Activated naive CD4-positive, alpha-beta T cell treated with anti-CD3 and anti-CD28 coated beads for 36 hours (primary cell): Measurements from ENCODE around the gene FOXP2. TPM values are rescaled to one million over a fixed set of nuclear protein-coding genes. Genes with fewer than 3 reads are reported as not detected.
"Not testable (repeated sequence)": the region's sequence is repeated elsewhere in the genome, so short reads cannot be mapped to it uniquely, and the experiment has no call there.

Experiments
- CTCF ChIA-PET: fragments of 350-600 bp; sonication (Branson Sonifier 250); formaldehyde crosslinking; loops from one replicate; lab custom pipeline; 2021; ENCODE audit warnings: antibody characterized with exemption; lab: Charles Lee
- DNase-seq: peaks from one replicate; pipeline ENCODE4 v3.0.0-alpha.2; 2020
- H3K27ac Mint-ChIP-seq: one replicate; pipeline ENCODE4 v1.8.0; 2021; ENCODE audit warnings: mild to moderate bottlenecking, mixed read lengths
- H3K27me3 Mint-ChIP-seq: one replicate; pipeline ENCODE4 v1.8.0; 2021; ENCODE audit warnings: low read depth, mixed read lengths
- H3K36me3 Mint-ChIP-seq: one replicate; pipeline ENCODE4 v1.8.0; 2021; ENCODE audit warnings: low read depth, mixed read lengths
- H3K4me1 Mint-ChIP-seq: one replicate; pipeline ENCODE4 v1.8.0; 2021; ENCODE audit warnings: low read depth, mixed read lengths
- H3K4me3 Mint-ChIP-seq: one replicate; pipeline ENCODE4 v1.8.0; 2021; ENCODE audit warnings: mild to moderate bottlenecking, moderate library complexity, mixed read lengths
- H3K9me3 Mint-ChIP-seq: one replicate; pipeline ENCODE4 v1.8.0; 2021; ENCODE audit warnings: mixed read lengths
- intact Hi-C: fragments of 100-400 bp; cut with micrococcal nuclease; formaldehyde crosslinking; loops from one replicate; pipeline ENCODE4 v1.15.1; 2023
- total RNA-seq, 2 experiments: library from RNA; stranded (reverse); gene quantifications; one replicate each; pipeline ENCODE4 v1.2.3, GENCODE V29; 2021

The FOXP2 gene
- total RNA-seq, 2 experiments from 2014 or later, result not detected

DNA sequence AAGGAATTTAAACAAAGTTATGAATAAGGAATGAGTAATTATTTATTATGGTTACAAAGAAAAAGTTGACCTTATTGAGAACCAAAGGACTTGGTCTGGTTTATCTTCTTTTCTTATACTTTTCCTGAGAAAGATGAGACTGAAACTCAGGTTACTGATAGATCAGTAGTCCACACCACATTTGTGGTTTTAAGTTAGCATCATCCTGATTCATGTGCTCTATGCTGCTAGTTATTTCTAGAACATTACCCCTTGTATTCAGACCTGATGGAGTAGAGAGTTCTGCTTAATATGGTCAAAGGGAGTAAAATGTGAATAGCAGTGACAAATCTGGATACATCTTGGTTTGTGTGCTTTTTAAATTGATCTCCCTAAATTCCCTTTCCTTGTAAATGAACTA is 63.8 kb downstream of the FOXP2 start:
- no peak overlapping the region for H3K4me3 Mint-ChIP-seq
- H3K27ac Mint-ChIP-seq, result no peak overlapping the region
- no peaks in the 10 kb centered on the region for H3K9me3 Mint-ChIP-seq
- H3K4me1 Mint-ChIP-seq, result no peaks in the 10 kb centered on the region
- H3K36me3 Mint-ChIP-seq, result no peaks in the 10 kb centered on the region
- DNase-seq, result no peak
- H3K27me3 Mint-ChIP-seq, result no peaks in the 10 kb centered on the region
- CTCF ChIA-PET, result no interaction called here
- intact Hi-C loops, result no loop called here

DNA sequence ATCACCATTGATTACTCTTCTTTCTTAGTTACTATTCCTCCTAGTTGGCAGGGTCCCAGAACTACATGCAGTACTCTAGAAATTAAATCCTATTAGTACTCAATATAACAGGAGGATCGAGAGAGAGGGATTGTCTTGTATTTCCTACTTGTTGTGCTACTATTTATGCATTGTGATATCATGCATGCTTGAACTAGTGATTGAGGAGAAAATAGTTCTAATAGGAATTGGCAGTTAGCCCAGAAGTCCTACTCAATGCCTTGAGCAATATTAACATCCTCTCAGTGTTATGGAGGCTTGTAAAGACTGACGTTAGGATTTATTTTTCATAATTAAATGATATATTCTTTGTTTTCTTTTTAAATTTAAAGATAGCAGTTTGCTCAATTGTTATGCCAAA is 67.4 kb downstream of the FOXP2 start:
- intact Hi-C loops, result no loop called here
- Mint-ChIP-seq H3K4me3 (no peak overlapping the region), H3K9me3 (peaks cover 3% of the 10 kb centered on the region), H3K4me1 (no peaks in the 10 kb centered on the region), H3K27me3 (no peaks in the 10 kb centered on the region), H3K27ac (no peak overlapping the region), H3K36me3 (no peaks in the 10 kb centered on the region)
- no peak for DNase-seq
- CTCF ChIA-PET, result no interaction called here

DNA sequence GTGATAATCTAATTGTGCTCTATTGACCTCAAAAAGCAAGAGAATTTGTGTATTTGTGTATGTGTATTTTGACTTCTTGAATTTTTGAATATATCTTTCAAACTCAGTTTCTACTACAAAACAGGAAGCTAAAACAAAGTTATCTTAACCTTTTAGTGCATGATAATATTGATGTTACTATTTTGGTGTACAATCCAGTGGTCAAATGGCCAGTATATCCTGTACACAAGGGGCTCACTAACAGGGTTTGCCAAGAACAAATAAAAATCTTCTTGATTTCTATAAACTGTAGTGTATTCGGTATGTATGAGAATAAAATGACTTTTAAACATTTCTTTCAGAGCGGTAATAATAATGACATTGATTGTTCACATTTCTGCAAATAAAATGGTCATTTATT is 69.6 kb downstream of the FOXP2 start:
- H3K9me3 Mint-ChIP-seq, result peaks cover 11% of the 10 kb centered on the region
- intact Hi-C loops, result no loop called here
- no peak for DNase-seq
- no peaks in the 10 kb centered on the region for H3K4me1 Mint-ChIP-seq
- no peak overlapping the region for H3K4me3 Mint-ChIP-seq
- H3K27ac Mint-ChIP-seq, result no peak overlapping the region
- H3K36me3 Mint-ChIP-seq, result no peaks in the 10 kb centered on the region
- CTCF ChIA-PET, result no interaction called here
- H3K27me3 Mint-ChIP-seq, result no peaks in the 10 kb centered on the region

DNA sequence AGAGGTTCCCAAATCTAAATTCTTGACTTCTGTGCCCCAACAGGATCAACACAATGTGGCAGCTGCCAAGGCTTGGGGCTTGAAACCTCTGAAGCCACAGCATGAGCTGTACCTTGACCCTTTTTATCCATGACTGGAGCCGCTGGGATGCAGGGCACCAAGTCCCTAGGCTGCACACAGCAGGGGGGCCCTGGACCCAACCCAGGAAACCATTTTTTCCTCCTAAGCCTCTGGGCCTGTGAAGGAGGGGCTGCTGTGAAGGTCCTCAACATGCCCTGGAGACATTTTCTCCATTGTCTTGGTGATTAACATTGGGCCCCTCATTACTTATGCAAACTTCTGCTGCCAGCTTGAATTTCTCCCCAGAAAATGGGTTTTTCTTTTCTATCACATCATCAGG is 72.6 kb downstream of the FOXP2 start:
- Mint-ChIP-seq H3K4me1 (no peaks in the 10 kb centered on the region), H3K4me3 (no peak overlapping the region), H3K27ac (no peak overlapping the region), H3K9me3 (peaks cover 15% of the 10 kb centered on the region), H3K27me3 (no peaks in the 10 kb centered on the region), H3K36me3 (no peaks in the 10 kb centered on the region)
- CTCF ChIA-PET, result no interaction called here
- intact Hi-C loops, result no loop called here
- DNase-seq, result no peak

- Mint-ChIP-seq H3K27ac (no peak overlapping the region), H3K4me1 (no peaks in the 10 kb centered on the region), H3K36me3 (no peaks in the 10 kb centered on the region), H3K27me3 (no peaks in the 10 kb centered on the region), H3K4me3 (no peak overlapping the region), H3K9me3 (peaks cover 15% of the 10 kb centered on the region)
- intact Hi-C loops, result no loop called here
- DNase-seq, result no peak
- CTCF ChIA-PET, result no interaction called here
These were observed 74.1 kb downstream of the FOXP2 start for GRCh38 chr7:114488696-114489095.

DNA sequence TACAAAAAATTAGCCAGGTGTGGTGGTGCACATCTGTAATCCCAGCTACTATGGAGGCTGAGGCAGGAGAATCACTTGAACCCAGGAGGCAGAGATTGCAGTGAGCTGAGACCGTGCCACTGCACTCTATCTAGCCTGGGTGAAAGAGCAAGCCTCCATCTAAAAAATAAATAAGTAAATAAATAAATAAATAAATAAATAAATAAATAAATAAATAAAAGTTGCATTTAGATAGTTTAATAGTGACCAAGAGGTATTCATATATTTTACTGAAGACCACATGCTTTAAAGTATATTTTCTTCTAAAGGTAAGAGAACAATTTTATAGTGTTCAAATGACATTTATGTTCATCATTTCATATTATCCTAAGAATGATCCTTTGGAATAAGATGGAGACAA is 82.9 kb downstream of the FOXP2 start:
- CTCF ChIA-PET, result interaction anchor here (0.9 kb wide), 1 partner anchor 11 kb away, joined by 3 read pairs; no protein-coding TSS in a partner anchor
- intact Hi-C loops, H3K4me1 Mint-ChIP-seq, H3K27me3 Mint-ChIP-seq, H3K4me3 Mint-ChIP-seq, H3K36me3 Mint-ChIP-seq, H3K27ac Mint-ChIP-seq, DNase-seq, H3K9me3 Mint-ChIP-seq: not testable (repeated sequence)

DNA sequence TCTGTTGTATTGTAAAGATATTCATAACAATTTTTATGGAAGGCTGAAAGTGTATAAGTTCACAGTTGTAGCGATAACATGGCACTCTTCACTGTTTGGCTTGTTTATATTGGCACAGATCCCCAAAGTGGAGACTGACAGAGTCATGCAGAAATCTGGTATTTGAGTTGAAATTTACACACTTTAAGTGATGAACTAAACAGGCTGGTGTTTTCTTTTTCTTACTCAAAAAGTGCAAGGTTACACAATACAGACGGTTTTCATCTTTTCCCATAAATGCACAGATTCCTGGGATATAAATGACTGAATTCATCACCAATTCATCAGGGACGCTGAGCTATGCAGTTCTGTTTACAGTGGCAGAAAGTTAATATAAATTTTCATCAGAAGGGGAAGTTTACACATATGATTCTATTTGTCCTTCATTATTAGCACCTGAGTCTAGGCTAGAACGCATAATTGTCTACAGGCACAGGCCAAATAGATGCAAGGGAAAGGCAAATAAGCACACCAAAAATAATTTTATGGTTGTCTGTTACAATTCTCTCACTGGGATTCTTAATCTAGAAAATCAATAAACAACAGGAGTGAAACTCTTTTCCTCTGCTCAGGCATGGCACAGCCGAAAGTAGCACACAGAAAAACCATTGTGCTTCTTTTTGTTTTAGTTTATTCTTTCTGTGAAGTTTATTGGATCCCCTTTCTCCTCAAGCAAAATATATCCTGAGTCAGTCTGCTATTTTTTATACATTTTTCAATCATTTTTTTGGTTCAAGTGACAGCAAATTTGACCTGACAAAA is 88.0 kb downstream of the FOXP2 start:
- CTCF ChIA-PET, result no interaction called here
- H3K4me3 Mint-ChIP-seq, result no peak overlapping the region
- intact Hi-C loops, result no loop called here

DNA sequence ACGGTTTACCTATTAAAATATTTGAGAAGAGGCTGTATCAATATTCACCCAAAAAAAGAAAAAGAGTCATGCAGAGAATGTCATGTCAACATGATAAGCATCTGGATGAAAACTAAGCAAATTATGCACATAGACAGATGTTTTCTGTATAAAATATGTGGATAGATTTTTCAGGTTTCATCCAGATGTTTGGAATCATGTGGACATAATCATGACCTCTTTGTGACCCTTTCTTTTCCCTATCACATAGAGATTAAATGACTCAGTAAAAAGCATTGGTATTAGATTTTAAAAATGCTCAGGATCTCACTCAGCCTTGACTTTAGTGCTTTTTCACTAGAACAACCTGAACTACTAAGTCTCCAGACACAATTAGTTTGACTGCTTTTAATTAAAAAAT is 90.0 kb downstream of the FOXP2 start:
- H3K9me3 Mint-ChIP-seq, result no peaks in the 10 kb centered on the region
- H3K27ac Mint-ChIP-seq, result no peak overlapping the region
- DNase-seq, result no peak
- CTCF ChIA-PET, result no interaction called here
- H3K27me3 Mint-ChIP-seq, result no peaks in the 10 kb centered on the region
- H3K36me3 Mint-ChIP-seq, result no peaks in the 10 kb centered on the region
- H3K4me1 Mint-ChIP-seq, result no peaks in the 10 kb centered on the region
- intact Hi-C loops, result no loop called here
- H3K4me3 Mint-ChIP-seq, result no peak overlapping the region

More for the DNA sequence above, 88.0 kb downstream of the FOXP2 start:
- no peaks in the 10 kb centered on the region for H3K27me3 Mint-ChIP-seq
- no peaks in the 10 kb centered on the region for H3K36me3 Mint-ChIP-seq
- no peak for DNase-seq
- H3K9me3 Mint-ChIP-seq, result no peaks in the 10 kb centered on the region
- H3K4me1 Mint-ChIP-seq, result no peaks in the 10 kb centered on the region
- no peak overlapping the region for H3K27ac Mint-ChIP-seq

- no peaks in the 10 kb centered on the region for H3K4me1 Mint-ChIP-seq
- intact Hi-C loops, result no loop called here
- peaks cover 2% of the 10 kb centered on the region for H3K9me3 Mint-ChIP-seq
- H3K36me3 Mint-ChIP-seq, result no peaks in the 10 kb centered on the region
- no peak for DNase-seq
- CTCF ChIA-PET, result interaction anchor here (0.5 kb wide), 1 partner anchor 301 kb away, joined by 3 read pairs; no protein-coding TSS in a partner anchor
- H3K27ac Mint-ChIP-seq, result no peak overlapping the region
- H3K27me3 Mint-ChIP-seq, result no peaks in the 10 kb centered on the region
- H3K4me3 Mint-ChIP-seq, result no peak overlapping the region
These were observed 92.8 kb downstream of the FOXP2 start for GRCh38 chr7:114507381-114507780.

DNA sequence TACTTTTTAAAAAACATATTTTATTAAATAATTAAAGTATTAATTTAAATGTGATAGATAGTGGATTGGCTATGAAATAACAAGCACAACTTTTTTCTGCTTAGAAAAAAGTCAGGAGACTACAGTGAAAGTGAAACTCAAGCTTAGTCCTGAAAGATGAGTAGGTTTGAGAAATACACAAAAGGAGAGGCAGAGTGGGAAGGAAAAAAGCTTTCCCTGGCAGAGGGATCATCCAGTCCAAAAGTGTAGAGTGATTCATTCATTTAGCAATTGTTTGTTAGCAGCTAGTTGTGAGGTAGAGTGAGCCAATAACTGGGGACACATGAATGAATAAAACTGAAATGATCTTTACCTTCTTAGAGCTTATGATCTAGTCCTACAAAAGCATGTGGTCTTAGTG is 93.5 kb downstream of the FOXP2 start:
- H3K27ac Mint-ChIP-seq, result no peak overlapping the region
- no peak for DNase-seq
- CTCF ChIA-PET, result interaction anchor here (0.6 kb wide), 1 partner anchor 102 kb away, joined by 3 read pairs; no protein-coding TSS in a partner anchor
- H3K4me1 Mint-ChIP-seq, result no peaks in the 10 kb centered on the region
- intact Hi-C loops, result no loop called here
- no peaks in the 10 kb centered on the region for H3K27me3 Mint-ChIP-seq
- no peaks in the 10 kb centered on the region for H3K36me3 Mint-ChIP-seq
- no peak overlapping the region for H3K4me3 Mint-ChIP-seq
- H3K9me3 Mint-ChIP-seq, result peaks cover 2% of the 10 kb centered on the region

DNA sequence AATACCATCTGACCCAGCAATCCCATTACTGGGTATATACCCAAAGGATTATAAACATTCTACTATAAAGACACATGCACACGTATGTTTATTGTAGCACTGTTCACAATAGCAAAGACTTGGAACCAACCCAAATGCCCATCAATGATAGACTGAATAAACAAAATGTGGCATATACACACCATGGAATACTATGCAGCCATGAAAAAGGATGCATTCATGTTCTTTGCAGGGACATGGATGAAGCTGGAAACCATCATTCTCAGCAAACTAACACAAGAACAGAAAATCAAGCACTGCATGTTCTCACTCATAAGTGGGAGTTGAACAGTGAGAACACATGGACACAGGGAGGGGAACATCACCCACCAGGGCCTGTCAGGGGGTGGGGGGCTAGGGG is 96.2 kb downstream of the FOXP2 start:
- DNase-seq, H3K4me3 Mint-ChIP-seq, CTCF ChIA-PET, H3K9me3 Mint-ChIP-seq, H3K4me1 Mint-ChIP-seq, H3K27me3 Mint-ChIP-seq, H3K36me3 Mint-ChIP-seq, H3K27ac Mint-ChIP-seq: not testable (repeated sequence)
- intact Hi-C loops, result loop anchor here (10.0 kb wide), 1 partner anchor 64 kb away; no protein-coding TSS in a partner anchor

DNA sequence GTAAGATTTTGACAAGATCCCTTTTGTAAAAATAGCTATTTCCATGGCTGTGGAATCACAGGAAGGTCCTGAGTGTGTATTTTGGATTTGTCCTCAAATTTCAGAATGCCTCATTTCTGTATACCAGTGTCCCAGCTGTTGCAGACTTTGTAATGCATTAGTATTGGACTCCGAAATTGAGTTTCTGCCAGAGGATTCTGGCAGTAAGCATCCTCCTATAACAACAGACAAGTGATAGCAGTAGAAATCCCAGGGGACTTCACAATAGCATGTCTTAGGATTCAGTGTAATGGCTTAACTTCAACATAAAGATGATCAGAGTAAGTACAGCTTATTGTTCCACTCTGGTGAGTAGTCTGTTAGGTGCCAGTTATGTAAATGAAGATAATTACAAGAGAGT is 104.6 kb downstream of the FOXP2 start:
- Mint-ChIP-seq H3K4me3 (no peak overlapping the region), H3K36me3 (no peaks in the 10 kb centered on the region), H3K27me3 (no peaks in the 10 kb centered on the region), H3K9me3 (peaks cover 1% of the 10 kb centered on the region), H3K27ac (no peak overlapping the region), H3K4me1 (no peaks in the 10 kb centered on the region)
- DNase-seq, result no peak
- CTCF ChIA-PET, result no interaction called here
- intact Hi-C loops, result loop anchor here (10.0 kb wide), 1 partner anchor 56 kb away; no protein-coding TSS in a partner anchor

DNA sequence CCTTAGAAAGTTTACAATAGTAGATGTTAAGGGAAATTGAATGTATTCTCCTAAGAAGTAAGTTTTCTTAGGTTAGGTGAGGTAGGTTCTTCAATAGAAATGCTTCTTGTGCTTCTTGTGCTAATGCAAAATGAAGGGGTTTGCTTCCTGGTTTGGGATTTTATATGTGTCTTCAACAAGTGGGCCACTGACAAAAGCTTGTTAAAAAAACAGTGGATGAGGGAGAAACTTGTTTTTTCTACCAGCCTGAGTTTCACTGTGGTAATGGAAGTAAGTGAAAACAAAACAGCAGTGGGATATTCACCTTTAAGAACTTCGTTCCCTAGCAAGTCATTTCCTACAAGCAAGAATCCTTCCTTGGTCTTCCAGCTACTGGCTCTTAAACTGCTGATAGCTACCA is 107.5 kb downstream of the FOXP2 start:
- Mint-ChIP-seq H3K4me3 (no peak overlapping the region), H3K9me3 (no peaks in the 10 kb centered on the region), H3K36me3 (no peaks in the 10 kb centered on the region), H3K27me3 (no peaks in the 10 kb centered on the region), H3K4me1 (no peaks in the 10 kb centered on the region), H3K27ac (no peak overlapping the region)
- intact Hi-C loops, result no loop called here
- CTCF ChIA-PET, result no interaction called here
- no peak for DNase-seq
